NCI-H2196 (cell line): ENCODE measurements around the gene COX7C.

Experiments
- DNase-seq: peaks from one replicate; lab custom pipeline; 2025; ENCODE audit not compliant: unreplicated experiment; lab: John Stamatoyannopoulos, UW

The COX7C gene

GRCh38 chr5:86664173-86664572 lies 46.4 kb downstream of the COX7C start:
- DNase-seq, result no peak

- no peak for DNase-seq
Observed at GRCh38 chr5:86665984-86666760, 48.4 kb downstream of the COX7C start.

DNA sequence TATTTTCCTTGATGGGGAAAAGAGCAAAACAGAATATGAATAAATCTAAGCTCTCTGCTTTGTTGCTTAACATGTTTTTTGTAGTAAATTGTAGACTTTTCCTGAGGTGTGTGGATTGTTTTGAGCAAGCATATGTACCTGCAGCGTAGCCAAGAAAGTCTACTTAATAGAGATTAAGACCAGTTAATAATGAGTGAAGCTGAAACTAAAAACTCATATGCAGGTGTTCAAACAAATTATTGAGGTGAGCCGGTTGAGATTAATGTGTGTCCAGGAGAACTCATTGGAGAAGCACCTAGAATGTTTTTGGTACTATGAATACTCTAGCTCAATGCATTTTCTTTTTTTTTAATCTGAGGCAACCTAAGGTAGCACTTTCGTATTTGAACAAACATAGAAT lies 49.2 kb downstream of the COX7C start:
- no peak for DNase-seq
